SK-N-SH treated with all-trans-retinoic acid at 6 μM for 48 hours (cell line): Measurements from ENCODE around the gene ITGA5.

ENCODE experiments used
- ATAC-seq: fragments of 200-7000 bp; cut with Tn5 transposase; 3 replicates; pipeline ENCODE4 v1.9.1; 2020; ENCODE audit warnings: mild to moderate bottlenecking, moderate library complexity
- ARNTL ChIP-seq: fragments of 450-650 bp; formaldehyde crosslinking; IDR thresholded peaks from 2 replicates; pipeline ENCODE4 v1.5.0; 2020; ENCODE audit warnings: low read depth, mild to moderate bottlenecking, moderate library complexity, borderline replicate concordance
- BACH2 ChIP-seq: fragments of 250-450 bp; sonication (Bioruptor Pico); IDR thresholded peaks from 2 replicates; pipeline ENCODE4 v1.9.0; 2021; ENCODE audit warnings: mild to moderate bottlenecking, borderline replicate concordance
- CREB5 ChIP-seq: fragments of 250-450 bp; sonication (Bioruptor Pico); IDR thresholded peaks from 2 replicates; pipeline ENCODE4 v1.5.1; 2020; ENCODE audit warnings: low read depth, mild to moderate bottlenecking, moderate library complexity
- CSRNP3 ChIP-seq: fragments of 250-450 bp; sonication (Bioruptor Pico); IDR thresholded peaks from 2 replicates; pipeline ENCODE4 v1.5.1; 2021; ENCODE audit warnings: mild to moderate bottlenecking, moderate library complexity
- ESRRG ChIP-seq: fragments of 250-450 bp; sonication (Bioruptor Pico); IDR thresholded peaks from 2 replicates; pipeline ENCODE4 v1.6.1; 2021; ENCODE audit warnings: mild to moderate bottlenecking
- GLIS3 ChIP-seq: fragments of 250-450 bp; sonication (Bioruptor Pico); IDR thresholded peaks from 2 replicates; pipeline ENCODE4 v1.5.0; 2020; ENCODE audit warnings: mild to moderate bottlenecking, moderate library complexity
- OSR1 ChIP-seq: fragments of 250-450 bp; sonication (Bioruptor Pico); IDR thresholded peaks from 2 replicates; pipeline ENCODE4 v1.8.0; 2022; ENCODE audit warnings: moderate library complexity, mild to moderate bottlenecking, inconsistent platforms
- POU6F1 ChIP-seq: fragments of 250-450 bp; sonication (Bioruptor Pico); IDR thresholded peaks from 2 replicates; pipeline ENCODE4 v1.8.0; 2021; ENCODE audit warnings: low read depth, mild to moderate bottlenecking, moderate library complexity, borderline replicate concordance
- RARB ChIP-seq: fragments of 250-450 bp; sonication (Bioruptor Pico); IDR thresholded peaks from 2 replicates; pipeline ENCODE4 v1.8.0; 2021; ENCODE audit warnings: mild to moderate bottlenecking, moderate library complexity
- SNAI2 ChIP-seq: fragments of 250-450 bp; sonication (Bioruptor Pico); IDR thresholded peaks from 2 replicates; pipeline ENCODE4 v1.5.0; 2020; ENCODE audit warnings: mild to moderate bottlenecking, moderate library complexity
- TCF4 ChIP-seq: fragments of 250-450 bp; sonication (Bioruptor Pico); IDR thresholded peaks from 2 replicates; pipeline ENCODE4 v1.8.0; 2021; ENCODE audit warnings: mild to moderate bottlenecking, moderate library complexity, borderline replicate concordance
- TOX ChIP-seq: fragments of 250-450 bp; sonication (Bioruptor Pico); IDR thresholded peaks from 2 replicates; pipeline ENCODE4 v1.8.0; 2021; ENCODE audit warnings: mild to moderate bottlenecking, moderate library complexity, borderline replicate concordance
- TSHZ2 ChIP-seq: fragments of 250-450 bp; sonication (Bioruptor Pico); IDR thresholded peaks from 2 replicates; pipeline ENCODE4 v1.5.0; 2020; ENCODE audit warnings: mild to moderate bottlenecking, moderate library complexity
- ZC3H10 ChIP-seq: fragments of 250-450 bp; sonication (Bioruptor Pico); IDR thresholded peaks from 2 replicates; pipeline ENCODE4 v1.5.1; 2021; ENCODE audit warnings: mild to moderate bottlenecking, moderate library complexity
- ZFP3 ChIP-seq: fragments of 250-450 bp; sonication (Bioruptor Pico); IDR thresholded peaks from 2 replicates; pipeline ENCODE4 v1.5.0; 2020; ENCODE audit warnings: mild to moderate bottlenecking, moderate library complexity
- ZNF565 ChIP-seq: fragments of 450-650 bp; formaldehyde crosslinking; conservative IDR thresholded peaks from 2 replicates; pipeline ENCODE4 v1.5.0; 2020; ENCODE audit warnings: low read depth, mild to moderate bottlenecking, moderate library complexity
- ZNF70 ChIP-seq: fragments of 450-650 bp; formaldehyde crosslinking; IDR thresholded peaks from 2 replicates; pipeline ENCODE4 v1.5.0; 2020; ENCODE audit warnings: mild to moderate bottlenecking, moderate library complexity
- ZNF8 ChIP-seq: fragments of 450-650 bp; formaldehyde crosslinking; IDR thresholded peaks from 2 replicates; pipeline ENCODE4 v1.5.0; 2020; ENCODE audit warnings: mild to moderate bottlenecking, moderate library complexity

ITGA5 gene

GRCh38 chr12:54349036-54349435 lies 70.0 kb downstream of the ITGA5 start:
- no peak for TF ChIP-seq ARNTL (CRISPR knock-in tag)
- no peak for TF ChIP-seq BACH2 (CRISPR knock-in tag)
- TF ChIP-seq GLIS3, result no peak
- no peak for TF ChIP-seq CREB5 (CRISPR knock-in tag)
- TF ChIP-seq ZNF565 (CRISPR knock-in tag), result no peak
- no peak for TF ChIP-seq SNAI2
- no peak for TF ChIP-seq OSR1 (CRISPR knock-in tag)
- no peak for TF ChIP-seq ZFP3 (CRISPR knock-in tag)
- TF ChIP-seq ZNF8, result no peak
- TF ChIP-seq ZC3H10 (CRISPR knock-in tag), result no peak
- TF ChIP-seq TOX, result no peak
- no peak for TF ChIP-seq CSRNP3 (CRISPR knock-in tag)
- TF ChIP-seq ZNF70 (CRISPR knock-in tag), result no peak
- no peak for TF ChIP-seq POU6F1 (CRISPR knock-in tag)
- no peak for TF ChIP-seq ESRRG (CRISPR knock-in tag)
- TF ChIP-seq TSHZ2 (CRISPR knock-in tag), result no peak
- no peak for TF ChIP-seq RARB
- no peak for TF ChIP-seq TCF4 (CRISPR knock-in tag)
- ATAC-seq, result no peak
